Smooth muscle cell (in vitro differentiated cells): Measurements from ENCODE around the gene AGBL5. TPM values are rescaled to one million over a fixed set of nuclear protein-coding genes. Genes with fewer than 3 reads are reported as not detected.

Experiments used
- DNase-seq: peaks from one replicate; lab custom pipeline; 2025; ENCODE audit not compliant: unreplicated experiment; lab: John Stamatoyannopoulos, UW
- H2AFZ ChIP-seq: fragments of 200-600 bp; sonication (generic); 2 replicates; pipeline ENCODE4 v1.6.0; 2016; ENCODE audit warnings: antibody characterized with exemption, low read depth, mild to moderate bottlenecking
- H3F3A ChIP-seq: fragments of 200-600 bp; sonication (generic); 2 replicates; pipeline ENCODE4 v1.6.0; 2017; ENCODE audit warnings: antibody characterized with exemption, low read depth
- H3K27ac ChIP-seq: fragments of 200-600 bp; sonication (generic); 2 replicates; pipeline ENCODE4 v1.5.1; 2016; ENCODE audit warnings: low read depth, mild to moderate bottlenecking
- H3K27me3 ChIP-seq: fragments of 200-600 bp; sonication (generic); 2 replicates; pipeline ENCODE4 v1.6.1; 2016; ENCODE audit warnings: low read depth, mild to moderate bottlenecking
- H3K36me3 ChIP-seq: fragments of 200-600 bp; sonication (generic); 2 replicates; pipeline ENCODE4 v1.5.1; 2016; ENCODE audit warnings: low read depth
- H3K4me1 ChIP-seq: fragments of 200-600 bp; sonication (generic); 2 replicates; pipeline ENCODE4 v1.5.1; 2016; ENCODE audit warnings: low read depth
- H3K4me2 ChIP-seq: fragments of 200-600 bp; sonication (generic); 2 replicates; pipeline ENCODE4 v1.6.0; 2016; ENCODE audit warnings: mild to moderate bottlenecking
- H3K4me3 ChIP-seq: fragments of 200-600 bp; sonication (generic); 2 replicates; pipeline ENCODE4 v1.5.1; 2016; ENCODE audit warnings: mild to moderate bottlenecking
- H3K79me2 ChIP-seq: fragments of 200-600 bp; sonication (generic); 2 replicates; pipeline ENCODE4 v1.6.0; 2016; ENCODE audit warnings: low read depth, mild to moderate bottlenecking
- H3K9ac ChIP-seq: fragments of 200-600 bp; sonication (generic); 2 replicates; pipeline ENCODE4 v1.6.0; 2016; ENCODE audit warnings: low read depth
- H3K9me3 ChIP-seq: fragments of 200-600 bp; sonication (generic); replicated peaks from 2 replicates; pipeline ENCODE4 v1.5.1; 2016; ENCODE audit warnings: low read depth
- H4K20me1 ChIP-seq: fragments of 200-600 bp; sonication (generic); 2 replicates; pipeline ENCODE4 v1.6.0; 2016; ENCODE audit warnings: low read depth
- CTCF ChIP-seq: fragments of 200-600 bp; sonication (generic); IDR thresholded peaks from 2 replicates; pipeline ENCODE4 v1.5.1; 2017; ENCODE audit warnings: borderline replicate concordance, mild to moderate bottlenecking, antibody characterized with exemption; ENCODE audit not compliant: insufficient read depth, poor library complexity, severe bottlenecking
- WGBS: methylation state at CpG from one replicate; pipeline ENCODE4 v1.1.7; 2016; ENCODE audit warnings: low lambda C conversion rate; 5-methylcytosine and 5-hydroxymethylcytosine counted together
- polyA plus RNA-seq: library from polyadenylated mRNA; unstranded; fragments of >200 nt; fragmentation: Nextera tagmentation; extraction: Ambion mirVana; gene quantifications from 2 replicates; pipeline ENCODE4 v1.2.1, GENCODE V29; 2016
- total RNA-seq: library from RNA; depleted of rRNA; stranded (reverse); fragments of >200 nt; gene quantifications from 2 replicates; pipeline ENCODE4 v1.2.3, GENCODE V29; 2014

The AGBL5 gene
- total and polyA plus RNA-seq, 2 experiments from 2014 or later: 13.7 to 17.1 TPM

- DNase-seq: no peak
- Histone ChIP-seq H3K79me2 (no peaks in the 10 kb centered on the region), H3K27ac (no peak overlapping the region), H2AFZ (no peak overlapping the region), H3K9me3 (no peaks in the 10 kb centered on the region), H3F3A (peaks cover 13% of the 10 kb centered on the region), H4K20me1 (peaks cover 81% of the 10 kb centered on the region), H3K36me3 (no peaks in the 10 kb centered on the region), H3K27me3 (no peaks in the 10 kb centered on the region), H3K4me1 (no peaks in the 10 kb centered on the region), H3K4me2 (no peak overlapping the region), H3K4me3 (no peak overlapping the region), H3K9ac (no peak overlapping the region)
- 96% methylated on average over 9 of the region's 9 CpGs for WGBS
- no peak for TF ChIP-seq CTCF
Observed at GRCh38 chr2:27019459-27019858, 32.0 kb upstream of the AGBL5 start.

DNA sequence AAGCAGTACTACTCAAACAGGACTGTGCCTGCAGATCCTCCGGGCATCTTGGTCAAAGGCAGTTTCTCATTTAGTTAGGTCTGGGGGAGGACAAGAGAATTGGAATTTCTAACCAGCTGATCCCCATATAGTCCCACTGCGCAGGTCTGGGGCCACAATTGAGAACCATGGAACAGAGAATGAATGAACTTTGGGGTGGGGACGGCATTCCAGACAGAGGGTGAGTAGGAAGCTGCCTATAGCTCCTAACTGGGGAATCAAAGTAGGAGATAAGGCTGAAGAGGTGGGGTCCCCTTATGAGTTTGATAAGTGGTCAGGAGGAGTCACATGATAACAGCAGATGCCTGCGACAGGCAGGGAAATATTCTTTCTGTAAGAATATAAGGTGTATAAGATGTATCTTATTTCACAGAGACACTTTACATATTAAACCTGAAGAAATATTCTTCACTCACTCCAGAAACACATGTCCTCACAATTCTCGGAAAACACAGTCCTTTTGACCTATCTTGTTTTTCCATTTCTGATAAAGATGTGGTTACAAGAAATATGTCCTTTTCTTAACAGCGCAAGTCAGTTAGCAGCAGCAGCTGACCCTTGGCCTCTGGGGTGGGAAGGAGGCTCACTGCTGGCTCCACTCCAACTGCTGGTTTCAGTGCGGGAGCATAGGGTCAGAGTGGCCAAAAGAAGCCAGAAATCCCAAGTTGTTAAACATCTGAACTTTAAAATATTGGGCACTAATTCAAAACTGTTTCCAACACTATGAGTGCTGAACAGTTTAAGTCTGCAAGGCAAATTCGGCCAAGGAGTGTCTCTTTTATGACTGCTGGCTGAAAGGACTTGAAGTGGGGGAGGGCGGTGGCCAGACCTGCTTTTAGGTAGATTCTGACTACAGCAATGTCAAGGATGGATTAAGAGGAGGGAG lies 31.3 kb upstream of the AGBL5 start:
- 58% methylated on average over 9 of the region's 9 CpGs for WGBS
- H3K9me3 ChIP-seq: no peaks in the 10 kb centered on the region
- no peak overlapping the region for H2AFZ ChIP-seq
- no peaks in the 10 kb centered on the region for H3K79me2 ChIP-seq
- no peak for TF ChIP-seq CTCF
- no peak overlapping the region for H3K4me3 ChIP-seq
- H3K4me2 ChIP-seq: peak overlapping the region; percentile 22
- no peak overlapping the region for H3K9ac ChIP-seq
- peaks cover 13% of the 10 kb centered on the region for H3F3A ChIP-seq
- peak overlapping the region; percentile 45 for H3K27ac ChIP-seq
- DNase-seq: no peak
- H3K4me1 ChIP-seq: no peaks in the 10 kb centered on the region
- no peaks in the 10 kb centered on the region for H3K27me3 ChIP-seq
- H3K36me3 ChIP-seq: no peaks in the 10 kb centered on the region
- peaks cover 83% of the 10 kb centered on the region for H4K20me1 ChIP-seq

DNA sequence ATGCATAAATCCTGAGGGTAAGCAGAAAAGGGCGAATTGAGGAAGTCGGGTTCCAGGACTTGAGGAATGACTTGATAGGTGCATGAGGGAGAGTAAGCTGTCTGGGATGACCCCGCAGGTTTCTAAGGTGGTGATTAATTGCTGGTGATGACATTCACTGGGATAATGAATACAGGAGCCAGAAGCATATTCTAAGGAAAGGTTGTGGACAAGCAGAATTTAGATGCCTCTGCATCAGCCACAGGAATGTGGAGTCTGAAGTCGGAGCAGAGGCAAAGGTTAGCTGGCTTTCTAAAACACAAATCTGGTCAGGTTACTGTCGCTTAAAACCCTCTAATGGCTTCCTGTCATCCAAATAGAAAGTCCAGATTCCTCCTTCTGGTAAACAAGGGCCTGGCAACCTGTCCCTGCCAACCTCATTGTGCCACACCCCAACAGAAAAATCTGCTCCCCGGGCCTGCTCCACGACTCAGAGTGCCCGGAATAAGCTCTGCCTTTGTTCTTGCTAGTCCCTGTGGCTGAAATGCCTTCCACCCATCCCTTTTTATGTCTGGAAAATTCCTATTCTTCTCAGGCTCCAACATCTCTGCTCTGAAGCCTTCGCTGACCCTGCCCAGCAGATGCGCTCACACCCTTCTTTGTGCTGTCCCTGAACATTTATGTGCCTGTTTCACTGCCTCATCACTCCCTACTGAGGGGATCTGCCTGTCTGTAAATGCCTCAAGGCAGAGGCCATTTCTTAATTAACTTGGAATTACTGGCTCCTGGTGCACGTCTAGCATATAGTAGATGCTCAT lies 30.0 kb upstream of the AGBL5 start:
- Histone ChIP-seq H4K20me1 (peaks cover 85% of the 10 kb centered on the region), H3K9ac (no peak overlapping the region), H3K36me3 (no peaks in the 10 kb centered on the region), H3K27ac (peak overlapping the region; percentile 45), H3K4me2 (peak overlapping the region; percentile 22), H3K4me3 (no peak overlapping the region), H3K79me2 (no peaks in the 10 kb centered on the region), H3K27me3 (no peaks in the 10 kb centered on the region), H3K4me1 (no peaks in the 10 kb centered on the region), H3F3A (peaks cover 9% of the 10 kb centered on the region), H2AFZ (no peak overlapping the region), H3K9me3 (no peaks in the 10 kb centered on the region)
- no peak for DNase-seq
- TF ChIP-seq CTCF: no peak
- WGBS: 57% methylated on average over 11 of the region's 11 CpGs
